Measurements from ENCODE around the gene CMTM2. TPM values are rescaled to one million over a fixed set of nuclear protein-coding genes. Genes with fewer than 3 reads are reported as not detected.

CMTM2 gene
- total and polyA plus RNA-seq, 9 of the 15 experiments (the other 6 are each of a cell fraction or from before 2014, with no cell fraction given): not detected

- no peak for TF ChIP-seq RERE (CRISPR knock-in tag; IDR thresholded peaks at IDR 0.05; ENCODE audit: borderline replicate concordance)
- TF ChIP-seq HMG20A (CRISPR knock-in tag; conservative IDR thresholded peaks at IDR 0.05): no peak
- no peak for TF ChIP-seq L3MBTL2 (IDR thresholded peaks at IDR 0.05)
- no peak for TF ChIP-seq PCBP2 (IDR thresholded peaks at IDR 0.05; ENCODE audit: low read depth, low read length, poor library complexity, severe bottlenecking)
- 0 out of 2 replicates have a peak, but pooled peaks have one; percentile 2 for TF ChIP-seq ESRRA (IDR thresholded peaks at IDR 0.05; ENCODE audit: borderline replicate concordance, low read depth)
- no peak for TF ChIP-seq SP2 (IDR thresholded peaks at IDR 0.05; ENCODE audit: extremely low read depth, low read depth, low read length, poor library complexity, severe bottlenecking)
- TF ChIP-seq USF2 (CRISPR knock-in tag; IDR thresholded peaks at IDR 0.05): 0 out of 2 replicates have a peak, but pooled peaks have one; percentile 4
- peak; percentile 99 for TF ChIP-seq ZKSCAN8 (CRISPR knock-in tag; IDR thresholded peaks at IDR 0.05)
- no peak for TF ChIP-seq ZNF23 (CRISPR knock-in tag; IDR thresholded peaks at IDR 0.05)
- TF ChIP-seq KHSRP (IDR thresholded peaks at IDR 0.05): no peak
- no peak for TF ChIP-seq CHD4 (IDR thresholded peaks at IDR 0.05; ENCODE audit: insufficient read depth, insufficient replicate concordance, low read depth, low read length, poor library complexity, severe bottlenecking)
- TF ChIP-seq ZBTB12 (CRISPR knock-in tag; IDR thresholded peaks at IDR 0.05): no peak
- no peak for TF ChIP-seq CTCFL (IDR thresholded peaks at IDR 0.05; ENCODE audit: borderline replicate concordance, insufficient read depth, low read depth, low read length, poor library complexity, severe bottlenecking)
- TF ChIP-seq ZNF311 (CRISPR knock-in tag; IDR thresholded peaks at IDR 0.05): no peak
- no peak for TF ChIP-seq PML (IDR thresholded peaks at IDR 0.05; ENCODE audit: low read length)
Measured at GRCh38 chr16:66605177-66605978, 26.1 kb downstream of the CMTM2 start (continued).

Data from K562 (cell line).